ENCODE measurements around the gene HMX2. TPM values are rescaled to one million over a fixed set of nuclear protein-coding genes. Genes with fewer than 3 reads are reported as not detected.

HMX2 gene
- total and polyA plus RNA-seq, 2 of the 13 experiments (the other 11 are each of a cell fraction or from before 2014, with no cell fraction given): not detected

- in situ Hi-C loops (cut with HindIII; ENCODE audit: extremely low pct_ligation_motif_present, low pct_unique_long_range_greater_than_20kb): no loop called here
- WGBS (ENCODE audit: low lambda C conversion rate): 60% methylated on average over 18 of the region's 34 CpGs
- TF ChIP-seq THAP7 (CRISPR knock-in tag; IDR thresholded peaks at IDR 0.05): no peak
- TF ChIP-seq, protein P1, sequence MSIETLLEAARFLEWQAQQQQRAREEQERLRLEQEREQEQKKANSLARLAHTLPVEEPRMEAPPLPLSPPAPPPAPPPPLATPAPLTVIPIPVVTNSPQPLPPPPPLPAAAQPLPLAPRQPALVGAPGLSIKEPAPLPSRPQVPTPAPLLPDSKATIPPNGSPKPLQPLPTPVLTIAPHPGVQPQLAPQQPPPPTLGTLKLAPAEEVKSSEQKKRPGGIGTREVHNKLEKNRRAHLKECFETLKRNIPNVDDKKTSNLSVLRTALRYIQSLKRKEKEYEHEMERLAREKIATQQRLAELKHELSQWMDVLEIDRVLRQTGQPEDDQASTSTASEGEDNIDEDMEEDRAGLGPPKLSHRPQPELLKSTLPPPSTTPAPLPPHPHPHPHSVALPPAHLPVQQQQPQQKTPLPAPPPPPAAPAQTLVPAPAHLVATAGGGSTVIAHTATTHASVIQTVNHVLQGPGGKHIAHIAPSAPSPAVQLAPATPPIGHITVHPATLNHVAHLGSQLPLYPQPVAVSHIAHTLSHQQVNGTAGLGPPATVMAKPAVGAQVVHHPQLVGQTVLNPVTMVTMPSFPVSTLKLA (IDR thresholded peaks at IDR 0.05): peak; percentile 57; the same call in 1 of the 2 replicates
- no peak for TF ChIP-seq RFX3 (CRISPR knock-in tag; IDR thresholded peaks at IDR 0.05)
- TF ChIP-seq GATAD2A (CRISPR knock-in tag; IDR thresholded peaks at IDR 0.05): no peak
- no peak for TF ChIP-seq GTF2F1 (IDR thresholded peaks at IDR 0.05; ENCODE audit: low read length)
- no peak for TF ChIP-seq HNF1B (CRISPR knock-in tag; IDR thresholded peaks at IDR 0.05)
- TF ChIP-seq TCF12 (IDR thresholded peaks at IDR 0.05): no peak
- TF ChIP-seq TCF12 (CRISPR knock-in tag; IDR thresholded peaks at IDR 0.05): no peak
- TF ChIP-seq, protein P2, sequence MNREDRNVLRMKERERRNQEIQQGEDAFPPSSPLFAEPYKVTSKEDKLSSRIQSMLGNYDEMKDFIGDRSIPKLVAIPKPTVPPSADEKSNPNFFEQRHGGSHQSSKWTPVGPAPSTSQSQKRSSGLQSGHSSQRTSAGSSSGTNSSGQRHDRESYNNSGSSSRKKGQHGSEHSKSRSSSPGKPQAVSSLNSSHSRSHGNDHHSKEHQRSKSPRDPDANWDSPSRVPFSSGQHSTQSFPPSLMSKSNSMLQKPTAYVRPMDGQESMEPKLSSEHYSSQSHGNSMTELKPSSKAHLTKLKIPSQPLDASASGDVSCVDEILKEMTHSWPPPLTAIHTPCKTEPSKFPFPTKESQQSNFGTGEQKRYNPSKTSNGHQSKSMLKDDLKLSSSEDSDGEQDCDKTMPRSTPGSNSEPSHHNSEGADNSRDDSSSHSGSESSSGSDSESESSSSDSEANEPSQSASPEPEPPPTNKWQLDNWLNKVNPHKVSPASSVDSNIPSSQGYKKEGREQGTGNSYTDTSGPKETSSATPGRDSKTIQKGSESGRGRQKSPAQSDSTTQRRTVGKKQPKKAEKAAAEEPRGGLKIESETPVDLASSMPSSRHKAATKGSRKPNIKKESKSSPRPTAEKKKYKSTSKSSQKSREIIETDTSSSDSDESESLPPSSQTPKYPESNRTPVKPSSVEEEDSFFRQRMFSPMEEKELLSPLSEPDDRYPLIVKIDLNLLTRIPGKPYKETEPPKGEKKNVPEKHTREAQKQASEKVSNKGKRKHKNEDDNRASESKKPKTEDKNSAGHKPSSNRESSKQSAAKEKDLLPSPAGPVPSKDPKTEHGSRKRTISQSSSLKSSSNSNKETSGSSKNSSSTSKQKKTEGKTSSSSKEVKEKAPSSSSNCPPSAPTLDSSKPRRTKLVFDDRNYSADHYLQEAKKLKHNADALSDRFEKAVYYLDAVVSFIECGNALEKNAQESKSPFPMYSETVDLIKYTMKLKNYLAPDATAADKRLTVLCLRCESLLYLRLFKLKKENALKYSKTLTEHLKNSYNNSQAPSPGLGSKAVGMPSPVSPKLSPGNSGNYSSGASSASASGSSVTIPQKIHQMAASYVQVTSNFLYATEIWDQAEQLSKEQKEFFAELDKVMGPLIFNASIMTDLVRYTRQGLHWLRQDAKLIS (CRISPR knock-in tag; IDR thresholded peaks at IDR 0.05): no peak
- TF ChIP-seq SATB2 (CRISPR knock-in tag; IDR thresholded peaks at IDR 0.05): no peak
- peak; percentile 37; the same call in 1 of the 2 replicates for TF ChIP-seq NR2F6 (IDR thresholded peaks at IDR 0.05)
- TF ChIP-seq NR2F6 (CRISPR knock-in tag; IDR thresholded peaks at IDR 0.05): no peak
- TF ChIP-seq DBP (CRISPR knock-in tag; IDR thresholded peaks at IDR 0.05; ENCODE audit: not compliant biosample characterization): no peak
- TF ChIP-seq NR2C2 (CRISPR knock-in tag; IDR thresholded peaks at IDR 0.05; ENCODE audit: borderline replicate concordance): peak; percentile 68; the same call in 1 of the 2 replicates
- no peak for TF ChIP-seq WIZ (CRISPR knock-in tag; IDR thresholded peaks at IDR 0.05)
- no peak for TF ChIP-seq TOE1 (CRISPR knock-in tag; IDR thresholded peaks at IDR 0.05)
- TF ChIP-seq KDM3A (CRISPR knock-in tag; IDR thresholded peaks at IDR 0.05; ENCODE audit: low read depth): no peak
Measured at GRCh38 chr10:123150271-123150985, 2.5 kb downstream of the HMX2 start.

More at GRCh38 chr10:123150271-123150985, 2.5 kb downstream of the HMX2 start:
- peaks cover 36% of the 10 kb centered on the region for H3K4me1 ChIP-seq (ENCODE audit: insufficient read depth, low read length)
- H3K9me3 ChIP-seq (ENCODE audit: low read length): no peaks in the 10 kb centered on the region
- H3K4me2 ChIP-seq (ENCODE audit: low read depth, low read length): peak overlapping the region; percentile 63
- CTCF ChIA-PET (ENCODE audit: low intra/inter-chr PET ratio, low total read pairs): no interaction called here
- peaks cover 21 to 79% of the 10 kb centered on the region in 2 experiments for H3K27me3 ChIP-seq (ENCODE audit: control insufficient read depth in 1 of 2, insufficient read depth in 2 of 2, low read length in 2 of 2)
- intact Hi-C loops (cut with micrococcal nuclease; ENCODE audit: unreplicated experiment): loop anchor here (10.0 kb wide), 1 partner anchor 54 kb away; no protein-coding TSS in a partner anchor
- POLR2A ChIA-PET: interaction anchor here (1.2 kb wide), 1 partner anchor 11 kb away, joined by 6 read pairs; no protein-coding TSS in a partner anchor
- H3K4me3 ChIP-seq (replicated peaks in 1 of 3; ENCODE audit: insufficient read depth in 1 of 3, low read depth in 2 of 3, low read length in 3 of 3): peak overlapping the region in 1 of 3 experiments; percentile 48; a peak in 1 of 6 replicates
- H3K9ac ChIP-seq (ENCODE audit: insufficient read depth, low read depth, low read length): no peak overlapping the region
- H3K36me3 ChIP-seq (replicated peaks in 1 of 2; ENCODE audit: control insufficient read depth in 1 of 2, insufficient read depth in 2 of 2, low read length in 2 of 2): no peaks in the 10 kb centered on the region
- H3K27ac ChIP-seq (ENCODE audit: extremely low read length, insufficient read depth, low read length): no peak overlapping the region
- no peak for ATAC-seq
- H4K20me1 ChIP-seq (ENCODE audit: insufficient read depth, low read length): 0 out of 2 replicates have a peak, but pooled peaks cover 2% of the 10 kb centered on the region
- no peak for FAIRE-seq
- no peak overlapping the region for H2AFZ ChIP-seq (ENCODE audit: low read length)
- DNase-seq (ENCODE audit: low spot score): no peak
- BruUV-seq (replicated peaks): no TSS peak
- H3K79me2 ChIP-seq (ENCODE audit: insufficient read depth, low read length): peaks cover 10% of the 10 kb centered on the region

All from HepG2 (cell line).